HG03039 (cell line): ENCODE data around the gene LIX1.
A peak's percentile ranks its signal among the peaks of the same experiment; 100 is the strongest.
"Not testable (repeated sequence)": the region's sequence is repeated elsewhere in the genome, so short reads cannot be mapped to it uniquely, and the experiment has no call there.

Source experiments
- ATAC-seq: cut with Tn5 transposase; IDR thresholded peaks from one replicate; pipeline ENCODE4 v1.9.1; 2021; ENCODE audit warnings: mild to moderate bottlenecking, moderate library complexity; ENCODE audit not compliant: unreplicated experiment

Gene LIX1

GRCh38 chr5:97105501-97106215, 36.8 kb downstream of the LIX1 start:
- no peak for ATAC-seq

- no peak for ATAC-seq
Measured at GRCh38 chr5:97102010-97102470, 40.4 kb downstream of the LIX1 start.

GRCh38 chr5:97101189-97101910, 41.1 kb downstream of the LIX1 start:
- no peak for ATAC-seq

- ATAC-seq, result no peak
Measured at GRCh38 chr5:97100476-97100875, 41.9 kb downstream of the LIX1 start.

DNA sequence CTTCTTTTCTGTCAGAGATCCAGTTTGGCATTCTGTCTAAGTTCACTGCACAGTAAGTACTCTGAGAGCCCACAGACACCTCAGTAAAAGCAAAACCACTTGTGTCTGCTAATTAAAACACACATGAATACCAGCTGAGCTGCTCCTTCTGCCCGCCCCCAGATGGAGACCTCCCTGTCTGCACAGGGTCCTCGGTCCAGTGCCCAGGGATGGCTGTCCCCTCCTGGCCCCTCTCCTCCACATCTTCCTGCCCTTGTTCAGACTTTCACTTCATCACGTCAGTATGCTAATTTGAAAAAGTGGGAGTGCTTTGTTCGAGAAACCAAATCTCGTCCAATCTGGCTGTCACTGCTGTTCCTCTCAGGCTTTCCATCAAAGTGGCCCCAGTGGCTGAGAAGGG, 43.5 kb downstream of the LIX1 start:
- no peak for ATAC-seq

- no peak for ATAC-seq
Measured at GRCh38 chr5:97097326-97098230, 44.8 kb downstream of the LIX1 start.

- no peak for ATAC-seq
Measured at GRCh38 chr5:97096846-97097245, 45.6 kb downstream of the LIX1 start.

- ATAC-seq, result no peak
Measured at GRCh38 chr5:97096191-97096590, 46.2 kb downstream of the LIX1 start.

- peak; percentile 36 for ATAC-seq
Measured at GRCh38 chr5:97095318-97095732, 47.1 kb downstream of the LIX1 start.

- peak; percentile 97 for ATAC-seq
Measured at GRCh38 chr5:97094579-97095317, 47.7 kb downstream of the LIX1 start.

DNA sequence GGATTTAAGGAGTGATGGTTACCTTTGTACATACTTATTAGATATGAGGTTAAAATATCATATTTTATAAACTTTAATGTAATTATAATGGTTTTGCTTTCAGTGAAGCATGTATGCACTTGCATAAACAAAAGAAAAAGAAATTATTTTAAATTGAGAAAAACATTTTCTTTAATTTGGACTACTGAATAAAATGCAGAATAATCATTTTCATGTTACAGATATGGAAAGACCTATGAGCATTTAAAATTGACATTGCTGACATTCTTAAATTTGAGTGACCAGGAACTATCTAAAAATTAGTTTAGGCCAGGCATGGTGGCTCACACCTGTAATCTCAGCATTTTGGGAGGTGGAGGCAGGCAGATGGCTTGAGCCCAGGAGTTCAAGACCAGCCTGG, 49.2 kb downstream of the LIX1 start:
- no peak for ATAC-seq

GRCh38 chr5:97090944-97091343, 51.5 kb downstream of the LIX1 start:
- ATAC-seq, result no peak

- ATAC-seq, result no peak
Measured at GRCh38 chr5:97089149-97089801, 53.1 kb downstream of the LIX1 start.

GRCh38 chr5:97088774-97089148, 53.6 kb downstream of the LIX1 start:
- no peak for ATAC-seq

DNA sequence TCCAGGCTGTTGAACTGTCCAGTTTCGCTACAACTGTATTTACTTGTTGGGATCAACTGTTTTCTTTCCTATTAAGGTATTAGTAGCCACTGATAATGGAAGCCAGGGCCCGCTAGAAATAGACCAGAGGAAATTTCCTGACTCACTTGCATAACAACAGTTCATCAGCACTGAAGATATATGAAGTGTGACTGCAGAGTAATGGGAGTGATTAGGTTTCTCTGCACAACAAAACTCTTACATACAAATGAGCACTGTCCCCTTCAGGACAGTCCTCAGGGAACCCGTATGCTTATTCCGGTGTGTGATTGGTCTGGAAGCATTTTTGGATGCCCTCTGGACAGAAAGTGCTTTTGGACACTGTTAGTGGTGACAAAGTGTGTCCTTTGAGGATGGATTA, 55.3 kb downstream of the LIX1 start:
- no peak for ATAC-seq

DNA sequence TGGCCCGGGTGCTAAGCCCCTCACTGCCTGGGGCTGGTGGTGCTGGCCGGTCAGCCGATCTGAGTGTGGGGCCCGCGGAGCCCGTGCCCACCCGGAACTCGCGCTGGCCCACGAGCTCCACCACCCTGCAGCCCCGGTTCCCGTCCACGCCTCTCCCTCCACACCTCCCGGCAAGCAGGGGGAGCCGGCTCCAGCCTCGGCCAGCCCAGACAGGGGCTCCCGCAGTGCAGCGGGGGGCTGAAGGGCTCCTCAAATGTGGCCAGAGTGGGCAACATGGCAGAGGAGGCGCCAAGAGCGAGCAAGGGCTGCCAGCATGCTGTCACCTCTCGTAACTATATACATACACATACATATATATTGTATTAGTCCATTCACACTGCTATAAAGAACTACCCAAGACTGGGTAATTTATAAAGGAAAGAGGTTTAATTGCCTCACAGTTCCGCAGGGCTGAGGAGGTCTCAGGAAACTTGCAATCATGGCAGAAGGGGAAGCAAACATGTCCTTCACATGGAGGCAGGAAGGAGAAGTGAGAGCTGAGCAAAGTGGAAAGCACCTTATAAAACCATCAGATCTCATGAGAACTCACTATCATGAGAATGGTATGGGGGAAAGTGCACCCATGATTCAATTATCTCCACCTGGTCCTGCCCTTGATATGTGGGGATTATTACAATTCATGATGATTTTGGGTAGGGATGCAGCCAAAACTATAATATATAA, 56.8 kb downstream of the LIX1 start:
- no peak for ATAC-seq

DNA sequence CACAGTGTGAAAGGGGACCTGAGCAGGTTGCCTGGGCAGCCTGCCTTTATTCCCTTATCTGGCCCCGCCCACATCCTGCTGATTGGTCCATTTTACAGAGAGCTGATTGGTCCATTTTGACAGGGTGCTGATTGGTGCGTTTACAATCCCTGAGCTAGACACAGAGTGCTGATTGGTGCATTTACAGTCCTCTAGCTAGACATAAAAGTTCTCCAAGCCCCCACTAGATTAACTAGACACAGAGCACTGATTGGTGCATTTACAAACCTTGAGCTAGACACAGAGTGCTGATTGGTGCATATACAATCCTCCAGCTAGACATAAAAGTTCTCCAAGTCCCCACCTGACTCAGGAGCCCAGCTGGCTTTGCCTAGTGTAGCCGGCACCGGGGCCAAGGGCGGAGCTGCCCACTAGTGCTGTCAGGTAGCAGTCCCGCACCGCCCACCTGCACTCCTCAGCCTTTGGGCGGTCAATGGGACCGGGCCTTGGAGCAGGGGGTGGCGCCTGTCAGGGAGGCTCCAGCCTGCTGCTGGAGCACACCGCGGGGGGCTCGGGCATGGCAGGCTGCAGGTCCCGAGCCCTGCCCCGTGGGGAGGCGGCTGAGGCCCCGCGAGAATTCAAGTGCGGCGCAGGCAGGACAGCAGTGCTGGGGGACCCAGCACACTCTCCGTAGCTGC, 57.5 kb downstream of the LIX1 start:
- ATAC-seq, result not testable (repeated sequence)

- no peak for ATAC-seq
Measured at GRCh38 chr5:97078958-97079743, 63.3 kb downstream of the LIX1 start.
